Measurements from ENCODE around the gene PROP1. TPM values are rescaled to one million over a fixed set of nuclear protein-coding genes. Genes with fewer than 3 reads are reported as not detected.
"Not testable (repeated sequence)": the region's sequence is repeated elsewhere in the genome, so short reads cannot be mapped to it uniquely, and the experiment has no call there.

Gene PROP1
- total RNA-seq, 1 donor from 2014 or later: not detected

- H3K4me1 ChIP-seq: peaks cover 9% of the 10 kb centered on the region
- no peak for DNase-seq (ENCODE audit: extremely low spot score in 2 of 2)
- TF ChIP-seq POLR2A (IDR thresholded peaks at IDR 0.05): no peak
- TF ChIP-seq, protein P1, sequence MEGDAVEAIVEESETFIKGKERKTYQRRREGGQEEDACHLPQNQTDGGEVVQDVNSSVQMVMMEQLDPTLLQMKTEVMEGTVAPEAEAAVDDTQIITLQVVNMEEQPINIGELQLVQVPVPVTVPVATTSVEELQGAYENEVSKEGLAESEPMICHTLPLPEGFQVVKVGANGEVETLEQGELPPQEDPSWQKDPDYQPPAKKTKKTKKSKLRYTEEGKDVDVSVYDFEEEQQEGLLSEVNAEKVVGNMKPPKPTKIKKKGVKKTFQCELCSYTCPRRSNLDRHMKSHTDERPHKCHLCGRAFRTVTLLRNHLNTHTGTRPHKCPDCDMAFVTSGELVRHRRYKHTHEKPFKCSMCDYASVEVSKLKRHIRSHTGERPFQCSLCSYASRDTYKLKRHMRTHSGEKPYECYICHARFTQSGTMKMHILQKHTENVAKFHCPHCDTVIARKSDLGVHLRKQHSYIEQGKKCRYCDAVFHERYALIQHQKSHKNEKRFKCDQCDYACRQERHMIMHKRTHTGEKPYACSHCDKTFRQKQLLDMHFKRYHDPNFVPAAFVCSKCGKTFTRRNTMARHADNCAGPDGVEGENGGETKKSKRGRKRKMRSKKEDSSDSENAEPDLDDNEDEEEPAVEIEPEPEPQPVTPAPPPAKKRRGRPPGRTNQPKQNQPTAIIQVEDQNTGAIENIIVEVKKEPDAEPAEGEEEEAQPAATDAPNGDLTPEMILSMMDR (IDR thresholded peaks at IDR 0.05): no peak
- no peak for TF ChIP-seq POLR2AphosphoS5 (IDR thresholded peaks at IDR 0.05; ENCODE audit: insufficient read depth in 1 of 2, low read depth in 1 of 2)
Observed at GRCh38 chr5:177980743-177981151, 15.3 kb downstream of the PROP1 start.

DNA sequence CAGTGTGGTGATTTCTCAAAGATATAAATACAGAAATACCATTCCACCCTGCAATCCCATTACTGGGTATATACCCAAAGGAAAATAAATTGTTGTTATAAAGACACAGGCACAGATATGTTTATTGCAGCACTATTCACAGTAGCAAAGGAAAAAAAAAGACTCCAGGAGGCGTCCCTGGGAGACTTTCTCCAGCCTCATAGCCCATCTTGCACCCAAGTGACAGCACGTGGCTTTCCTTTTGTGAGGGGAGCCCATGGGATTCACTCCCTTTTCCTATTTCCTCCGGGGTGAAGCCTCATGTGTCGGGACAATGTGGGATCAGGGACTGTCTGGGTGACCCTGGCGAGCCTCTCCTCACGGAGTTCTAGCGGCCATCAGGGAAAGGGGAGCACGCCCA is 18.4 kb downstream of the PROP1 start:
- H3K36me3 ChIP-seq; H3K27ac ChIP-seq; intact Hi-C loops (cut with DNase I); H3K9me3 ChIP-seq; H3K27me3 ChIP-seq; H3K4me3 ChIP-seq; DNase-seq (ENCODE audit: extremely low spot score in 2 of 2); H3K4me1 ChIP-seq: not testable (repeated sequence)

More at GRCh38 chr5:177980743-177981151, 15.3 kb downstream of the PROP1 start:
- Histone ChIP-seq H3K36me3 (no peaks in the 10 kb centered on the region), H3K27ac (no peak overlapping the region), H3K27me3 (no peaks in the 10 kb centered on the region), H3K4me3 (no peak overlapping the region), H3K9me3 (no peaks in the 10 kb centered on the region)
- intact Hi-C loops (cut with DNase I): no loop called here

- no peak for TF ChIP-seq POLR2A (IDR thresholded peaks at IDR 0.05)
- TF ChIP-seq, protein P1 (IDR thresholded peaks at IDR 0.05): no peak
- TF ChIP-seq POLR2AphosphoS5 (IDR thresholded peaks at IDR 0.05; ENCODE audit: insufficient read depth in 1 of 2, low read depth in 1 of 2): no peak
- H3K9me3 ChIP-seq: no peaks in the 10 kb centered on the region
- no peak overlapping the region for H3K4me3 ChIP-seq
- no peaks in the 10 kb centered on the region for H3K36me3 ChIP-seq
- H3K27me3 ChIP-seq: no peaks in the 10 kb centered on the region
- H3K4me1 ChIP-seq: no peaks in the 10 kb centered on the region
- DNase-seq (ENCODE audit: extremely low spot score in 2 of 2): no peak
- H3K27ac ChIP-seq: no peak overlapping the region
- intact Hi-C loops (cut with DNase I): no loop called here
Observed at GRCh38 chr5:177973066-177973635, 22.9 kb downstream of the PROP1 start.

DNA sequence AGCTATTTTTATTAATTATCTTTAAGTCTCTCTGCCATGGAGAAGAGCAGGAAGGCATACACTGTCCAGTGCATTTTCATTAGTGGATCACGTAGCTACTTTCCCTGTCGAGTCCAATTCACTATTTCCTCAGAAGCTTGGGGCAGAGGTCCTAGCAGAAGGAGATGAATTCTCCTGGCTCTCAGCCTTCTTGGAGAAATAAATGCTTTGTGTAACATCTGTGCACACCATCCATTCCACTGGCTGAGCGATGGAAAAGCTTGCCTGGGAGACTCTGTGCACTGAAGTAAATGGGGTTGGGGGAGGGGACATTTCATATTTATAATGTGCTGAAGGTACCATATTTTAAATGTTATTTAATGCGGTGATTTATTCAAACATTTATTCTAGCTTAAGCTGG is 23.4 kb downstream of the PROP1 start:
- H3K27ac ChIP-seq: no peak overlapping the region
- H3K4me1 ChIP-seq: no peaks in the 10 kb centered on the region
- no peaks in the 10 kb centered on the region for H3K27me3 ChIP-seq
- no peak for TF ChIP-seq POLR2AphosphoS5 (IDR thresholded peaks at IDR 0.05; ENCODE audit: insufficient read depth in 1 of 2, low read depth in 1 of 2)
- TF ChIP-seq, protein P1 (IDR thresholded peaks at IDR 0.05): no peak
- no peak for DNase-seq (ENCODE audit: extremely low spot score in 2 of 2)
- H3K9me3 ChIP-seq: no peaks in the 10 kb centered on the region
- no peaks in the 10 kb centered on the region for H3K36me3 ChIP-seq
- intact Hi-C loops (cut with DNase I): no loop called here
- H3K4me3 ChIP-seq: no peak overlapping the region

DNA sequence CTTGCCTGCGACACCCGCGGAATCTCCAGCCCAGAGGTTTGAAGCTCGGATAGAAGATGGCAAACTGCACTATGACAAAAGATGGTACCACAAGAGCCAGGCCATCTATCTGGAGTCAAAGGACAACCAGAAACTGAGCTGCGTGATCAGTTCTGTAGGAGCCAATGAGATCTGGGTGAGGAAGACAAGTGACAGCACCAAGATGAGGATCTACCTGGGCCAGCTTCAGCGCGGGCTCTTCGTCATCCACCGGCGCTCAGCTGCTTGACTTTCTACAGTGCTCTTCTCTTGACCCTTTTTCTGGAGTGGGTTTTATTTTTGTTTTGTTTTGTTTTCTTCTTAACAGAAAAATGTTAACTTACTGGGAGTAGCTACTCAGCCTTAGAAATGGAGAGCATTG is 24.0 kb downstream of the PROP1 start:
- H3K4me1 ChIP-seq; H3K4me3 ChIP-seq; intact Hi-C loops (cut with DNase I); H3K9me3 ChIP-seq; H3K36me3 ChIP-seq; H3K27ac ChIP-seq; H3K27me3 ChIP-seq; DNase-seq (ENCODE audit: extremely low spot score in 2 of 2): not testable (repeated sequence)

GRCh38 chr5:177968661-177969211 is 27.3 kb downstream of the PROP1 start:
- no peaks in the 10 kb centered on the region for H3K36me3 ChIP-seq
- no peak overlapping the region for H3K4me3 ChIP-seq
- no peaks in the 10 kb centered on the region for H3K4me1 ChIP-seq
- H3K9me3 ChIP-seq: no peaks in the 10 kb centered on the region
- H3K27me3 ChIP-seq: no peaks in the 10 kb centered on the region
- no peak overlapping the region for H3K27ac ChIP-seq
- intact Hi-C loops (cut with DNase I): no loop called here
- DNase-seq (ENCODE audit: extremely low spot score in 2 of 2): no peak
- no peak for TF ChIP-seq POLR2AphosphoS5 (IDR thresholded peaks at IDR 0.05; ENCODE audit: insufficient read depth in 1 of 2, low read depth in 1 of 2)
- TF ChIP-seq, protein P1 (IDR thresholded peaks at IDR 0.05): no peak
- TF ChIP-seq POLR2A (IDR thresholded peaks at IDR 0.05): no peak

Measured in vagina (tissue), 2 donors.